Activated T-helper 1 cell treated with Interleukin-2 at 50 U/mL for 16 hours (primary cell): ENCODE results near the gene CHN1.

Source experiments
- DNase-seq: peaks from one replicate; pipeline ENCODE4 v3.0.0-alpha.2; 2020; ENCODE audit warnings: low read depth

CHN1 gene

GRCh38 chr2:174924061-174924693 lies 81.0 kb downstream of the CHN1 start:
- no peak for DNase-seq

- DNase-seq = no peak
These were observed 85.1 kb downstream of the CHN1 start for GRCh38 chr2:174919947-174920595.

- DNase-seq = no peak
These were observed 86.2 kb downstream of the CHN1 start for GRCh38 chr2:174918886-174919526.

GRCh38 chr2:174916270-174916930 lies 88.8 kb downstream of the CHN1 start:
- DNase-seq = no peak

- DNase-seq = no peak
These were observed 90.1 kb downstream of the CHN1 start for GRCh38 chr2:174914853-174915760.

- DNase-seq = no peak
These were observed 96.9 kb downstream of the CHN1 start for GRCh38 chr2:174908284-174908683.

GRCh38 chr2:174903264-174903556 lies 102.0 kb downstream of the CHN1 start:
- DNase-seq = no peak

- DNase-seq = no peak
These were observed 102.5 kb downstream of the CHN1 start for GRCh38 chr2:174902506-174903263.

- DNase-seq = no peak
These were observed 104.1 kb downstream of the CHN1 start for GRCh38 chr2:174901075-174901474.

- DNase-seq = no peak
These were observed 107.9 kb downstream of the CHN1 start for GRCh38 chr2:174897286-174897685.

GRCh38 chr2:174893018-174893417 lies 112.2 kb downstream of the CHN1 start:
- no peak for DNase-seq

- DNase-seq = no peak
These were observed 112.6 kb downstream of the CHN1 start for GRCh38 chr2:174892546-174892945.

GRCh38 chr2:174888646-174889271 lies 116.4 kb downstream of the CHN1 start:
- DNase-seq = no peak

GRCh38 chr2:174888146-174888545 lies 117.0 kb downstream of the CHN1 start:
- no peak for DNase-seq

GRCh38 chr2:174882416-174882815 lies 122.8 kb downstream of the CHN1 start:
- no peak for DNase-seq

- DNase-seq = no peak
These were observed 123.5 kb downstream of the CHN1 start for GRCh38 chr2:174881678-174882077.

- DNase-seq = no peak
These were observed 126.5 kb downstream of the CHN1 start for GRCh38 chr2:174878537-174879147.

GRCh38 chr2:174877751-174878150 lies 127.4 kb downstream of the CHN1 start:
- no peak for DNase-seq

- no peak for DNase-seq
These were observed 127.9 kb downstream of the CHN1 start for GRCh38 chr2:174877301-174877700.

- DNase-seq = no peak
These were observed 131.1 kb downstream of the CHN1 start for GRCh38 chr2:174874085-174874484.
